GM12875 (cell line): ENCODE data around the gene OTOF.

ENCODE experiments used
- H3K4me3 ChIP-seq: one replicate; pipeline ENCODE4 v1.5.1; 2011; ENCODE audit warnings: low read depth, low read length, control low read depth
- CTCF ChIP-seq: IDR thresholded peaks from 2 replicates; pipeline ENCODE4 v1.5.1; 2011; ENCODE audit warnings: low read depth, mild to moderate bottlenecking, control low read depth, inconsistent platforms, low read length, moderate library complexity, borderline replicate concordance; ENCODE audit not compliant: insufficient read depth

OTOF gene

GRCh38 chr2:26521054-26521912 lies 43.4 kb upstream of the OTOF start:
- TF ChIP-seq CTCF, result peak; percentile 56; the same call in 1 of the 2 replicates
- H3K4me3 ChIP-seq, result no peak overlapping the region

- TF ChIP-seq CTCF, result no peak
These were observed 42.2 kb upstream of the OTOF start for GRCh38 chr2:26520148-26520449.

GRCh38 chr2:26519396-26520147 lies 41.6 kb upstream of the OTOF start:
- TF ChIP-seq CTCF, result no peak
- no peak overlapping the region for H3K4me3 ChIP-seq

More at GRCh38 chr2:26520148-26520449, 42.2 kb upstream of the OTOF start:
- H3K4me3 ChIP-seq, result no peak overlapping the region

- no peak overlapping the region for H3K4me3 ChIP-seq
- no peak for TF ChIP-seq CTCF
These were observed 38.9 kb upstream of the OTOF start for GRCh38 chr2:26516781-26517180.

- no peak overlapping the region for H3K4me3 ChIP-seq
- no peak for TF ChIP-seq CTCF
These were observed 38.3 kb upstream of the OTOF start for GRCh38 chr2:26516246-26516645.

GRCh38 chr2:26515771-26516170 lies 37.8 kb upstream of the OTOF start:
- no peak overlapping the region for H3K4me3 ChIP-seq

More at GRCh38 chr2:26515771-26516170, 37.8 kb upstream of the OTOF start:
- TF ChIP-seq CTCF, result no peak
